HEK293 (cell line): Measurements from ENCODE around the gene ITPR2.
A peak's percentile ranks its signal among the peaks of the same experiment; 100 is the strongest.

ENCODE experiments used
- CTCF ChIA-PET: fragments of 350-600 bp; formaldehyde crosslinking; extraction: SDS; loops from one replicate; lab custom pipeline; 2021; ENCODE audit warnings: antibody characterized with exemption; lab: Yijun Ruan, JAX
- POLR2A ChIA-PET: fragments of 300-600 bp; formaldehyde crosslinking; extraction: SDS; loops from one replicate; lab custom pipeline; 2020; ENCODE audit warnings: antibody characterized with exemption, inconsistent platforms; lab: Yijun Ruan, JAX
- H3K27ac ChIP-seq: fragments of 200-500 bp; sonication (Bioruptor generic); 2 replicates; pipeline ENCODE4 v1.5.1; 2014; ENCODE audit warnings: low read depth, low read length, control low read depth, inconsistent platforms; ENCODE audit errors: extremely low read depth
- H3K36me3 ChIP-seq, 2 experiments: fragments of 200-500 bp in 1 of 2; sonication (Bioruptor generic) in 1 of 2; 1 replicate in 1 of 2; 2 replicates in 1 of 2; pipeline ENCODE4 v1.5.1; 2014 to 2017; ENCODE audit warnings: inconsistent platforms in 2 of 2, low read length in 2 of 2; ENCODE audit not compliant: control insufficient read depth in 2 of 2, insufficient read depth in 1 of 2
- H3K4me1 ChIP-seq: fragments of 200-500 bp; sonication (Bioruptor generic); 2 replicates; pipeline ENCODE4 v1.5.1; 2014; ENCODE audit warnings: mild to moderate bottlenecking, low read length, inconsistent platforms; ENCODE audit not compliant: control insufficient read depth, insufficient read depth
- H3K4me3 ChIP-seq: 2 replicates; pipeline ENCODE4 v1.5.1; 2011; ENCODE audit warnings: low read depth, mild to moderate bottlenecking, control low read depth, low read length, moderate library complexity
- H3K9me3 ChIP-seq: fragments of 200-500 bp; sonication (Bioruptor generic); 2 replicates; pipeline ENCODE4 v1.5.1; 2014; ENCODE audit warnings: low read depth, low read length, inconsistent platforms; ENCODE audit not compliant: control insufficient read depth, insufficient read depth
- BCL11B ChIP-seq: fragments of 450-650 bp; formaldehyde crosslinking; IDR thresholded peaks from 2 replicates; pipeline ENCODE4 v1.5.1; 2016; ENCODE audit warnings: low read depth, missing biosample characterization, missing genetic modification characterization
- GLI4 ChIP-seq: fragments of 450-650 bp; formaldehyde crosslinking; IDR thresholded peaks from 2 replicates; pipeline ENCODE4 v1.5.1; 2016; ENCODE audit warnings: missing biosample characterization, missing genetic modification characterization
- HOXA7 ChIP-seq: sonication (generic); formaldehyde crosslinking; IDR thresholded peaks from 2 replicates; pipeline ENCODE4 v1.8.1; 2022; ENCODE audit warnings: missing genetic modification reagents, borderline replicate concordance
- OSR2 ChIP-seq: fragments of 450-650 bp; formaldehyde crosslinking; IDR thresholded peaks from 2 replicates; pipeline ENCODE4 v1.5.1; 2016; ENCODE audit warnings: missing biosample characterization, missing genetic modification characterization
- SP7 ChIP-seq: fragments of 450-650 bp; formaldehyde crosslinking; IDR thresholded peaks from 2 replicates; pipeline ENCODE4 v1.5.1; 2016; ENCODE audit warnings: missing biosample characterization, missing genetic modification characterization
- ZBTB20 ChIP-seq: fragments of 450-650 bp; formaldehyde crosslinking; IDR thresholded peaks from 2 replicates; pipeline ENCODE4 v1.5.1; 2016; ENCODE audit warnings: missing biosample characterization, missing genetic modification characterization
- ZNF121 ChIP-seq: fragments of 450-650 bp; formaldehyde crosslinking; IDR thresholded peaks from 2 replicates; pipeline ENCODE4 v1.5.1; 2016; ENCODE audit warnings: missing biosample characterization, missing genetic modification characterization
- ZNF133 ChIP-seq: fragments of 450-650 bp; formaldehyde crosslinking; IDR thresholded peaks from 2 replicates; pipeline ENCODE4 v1.5.1; 2016; ENCODE audit warnings: missing biosample characterization, missing genetic modification characterization
- ZNF202 ChIP-seq: fragments of 450-650 bp; formaldehyde crosslinking; IDR thresholded peaks from 2 replicates; pipeline ENCODE4 v1.5.1; 2016; ENCODE audit warnings: missing biosample characterization, missing genetic modification characterization, borderline replicate concordance
- ZNF214 ChIP-seq: fragments of 450-650 bp; formaldehyde crosslinking; IDR thresholded peaks from 2 replicates; pipeline ENCODE4 v1.5.1; 2017; ENCODE audit warnings: missing biosample characterization, mild to moderate bottlenecking, missing genetic modification characterization, borderline replicate concordance
- ZNF239 ChIP-seq: fragments of 450-650 bp; formaldehyde crosslinking; IDR thresholded peaks from 2 replicates; pipeline ENCODE4 v1.5.1; 2016; ENCODE audit warnings: missing biosample characterization, missing genetic modification characterization
- ZNF416 ChIP-seq: fragments of 450-650 bp; formaldehyde crosslinking; IDR thresholded peaks from 2 replicates; pipeline ENCODE4 v1.5.1; 2016; ENCODE audit warnings: missing biosample characterization, missing genetic modification characterization
- ZNF530 ChIP-seq: fragments of 450-650 bp; formaldehyde crosslinking; IDR thresholded peaks from 2 replicates; pipeline ENCODE4 v1.5.1; 2016; ENCODE audit warnings: low read depth, missing biosample characterization, missing genetic modification characterization
- ZNF585B ChIP-seq: fragments of 450-650 bp; formaldehyde crosslinking; IDR thresholded peaks from 2 replicates; pipeline ENCODE4 v1.5.1; 2016; ENCODE audit warnings: missing biosample characterization, missing genetic modification characterization
- ZNF621 ChIP-seq: fragments of 450-650 bp; formaldehyde crosslinking; IDR thresholded peaks from 2 replicates; pipeline ENCODE4 v1.5.1; 2017; ENCODE audit warnings: missing biosample characterization, missing genetic modification characterization
- ZNF660 ChIP-seq: fragments of 450-650 bp; IDR thresholded peaks from 2 replicates; pipeline ENCODE4 v1.5.1; 2018; ENCODE audit warnings: missing biosample characterization, mild to moderate bottlenecking, missing genetic modification characterization
- ZNF776 ChIP-seq: fragments of 450-650 bp; formaldehyde crosslinking; IDR thresholded peaks from 2 replicates; pipeline ENCODE4 v1.5.0; 2017; ENCODE audit warnings: missing biosample characterization, missing genetic modification characterization, borderline replicate concordance
- TF ChIP-seq, protein P1 (sequence below): sonication (generic); formaldehyde crosslinking; IDR thresholded peaks from 2 replicates; pipeline ENCODE4 v1.8.1; 2022; ENCODE audit warnings: mild to moderate bottlenecking, moderate library complexity, missing genetic modification reagents
- TF ChIP-seq, protein P2 (sequence below): fragments of 450-650 bp; formaldehyde crosslinking; IDR thresholded peaks from 2 replicates; pipeline ENCODE4 v1.5.1; 2016; ENCODE audit warnings: missing biosample characterization, missing genetic modification characterization

The ITPR2 gene

DNA sequence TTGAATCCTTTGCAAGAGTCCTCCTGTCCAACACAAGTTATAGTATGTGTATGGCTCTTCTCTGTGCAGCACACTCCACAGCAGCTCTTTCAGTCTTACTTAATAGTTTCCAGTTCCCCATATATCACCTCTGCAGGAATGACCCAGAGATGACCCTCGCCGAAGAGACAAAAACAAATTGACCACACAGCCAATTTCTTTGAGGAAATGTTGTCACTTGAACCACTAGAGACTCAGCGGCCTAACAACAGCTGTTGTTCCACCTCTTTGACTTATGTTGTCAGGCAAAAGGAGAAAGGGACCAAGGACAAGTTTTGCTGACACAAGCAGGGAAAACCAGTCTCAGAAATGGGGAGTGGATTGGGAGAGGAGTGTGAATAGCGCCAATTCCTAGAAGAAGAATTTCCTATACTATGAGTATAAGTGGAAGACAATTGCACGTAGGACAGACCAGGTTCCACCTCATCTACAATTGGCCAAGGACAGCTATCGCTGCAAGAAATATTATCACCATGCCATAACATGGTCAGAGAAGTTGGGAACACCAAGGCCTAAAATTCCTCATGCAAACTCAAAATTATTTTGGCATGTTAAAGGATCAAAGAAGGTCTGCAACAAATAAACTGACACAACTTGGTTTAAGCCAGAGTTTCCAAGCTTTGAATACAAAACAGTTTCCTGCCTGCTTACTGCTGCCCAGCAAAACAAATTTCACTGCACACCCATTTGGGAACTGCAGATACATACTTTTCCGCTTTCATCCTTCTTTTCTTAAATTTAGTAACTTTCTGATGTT is 41.7 kb upstream of the ITPR2 start:
- no peak overlapping the region for H3K4me3 ChIP-seq
- no peak for TF ChIP-seq ZNF416
- TF ChIP-seq ZNF239 (tag by site-specific recombination) = peak; percentile 83; the same call in 1 of the 2 replicates
- TF ChIP-seq, protein P1, sequence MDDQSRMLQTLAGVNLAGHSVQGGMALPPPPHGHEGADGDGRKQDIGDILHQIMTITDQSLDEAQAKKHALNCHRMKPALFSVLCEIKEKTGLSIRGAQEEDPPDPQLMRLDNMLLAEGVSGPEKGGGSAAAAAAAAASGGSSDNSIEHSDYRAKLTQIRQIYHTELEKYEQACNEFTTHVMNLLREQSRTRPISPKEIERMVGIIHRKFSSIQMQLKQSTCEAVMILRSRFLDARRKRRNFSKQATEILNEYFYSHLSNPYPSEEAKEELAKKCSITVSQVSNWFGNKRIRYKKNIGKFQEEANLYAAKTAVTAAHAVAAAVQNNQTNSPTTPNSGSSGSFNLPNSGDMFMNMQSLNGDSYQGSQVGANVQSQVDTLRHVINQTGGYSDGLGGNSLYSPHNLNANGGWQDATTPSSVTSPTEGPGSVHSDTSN (CRISPR knock-in tag) = no peak
- TF ChIP-seq ZNF202 (tag by site-specific recombination) = no peak
- TF ChIP-seq GLI4 (tag by site-specific recombination) = no peak
- no peak for TF ChIP-seq ZBTB20 (tag by site-specific recombination)
- no peak for TF ChIP-seq ZNF776 (tag by site-specific recombination)
- no peak overlapping the region for H3K27ac ChIP-seq
- H3K36me3 ChIP-seq = no peaks in the 10 kb centered on the region
- H3K4me1 ChIP-seq = peaks cover 12% of the 10 kb centered on the region
- H3K9me3 ChIP-seq = no peaks in the 10 kb centered on the region
- ChIA-PET CTCF (interaction anchor here (0.6 to 3.8 kb wide), 3 partner anchors 11 to 45 kb away, joined by 3 to 26 read pairs (median 4); partner anchors contain the start of gene ITPR2), POLR2A (no interaction called here)

DNA sequence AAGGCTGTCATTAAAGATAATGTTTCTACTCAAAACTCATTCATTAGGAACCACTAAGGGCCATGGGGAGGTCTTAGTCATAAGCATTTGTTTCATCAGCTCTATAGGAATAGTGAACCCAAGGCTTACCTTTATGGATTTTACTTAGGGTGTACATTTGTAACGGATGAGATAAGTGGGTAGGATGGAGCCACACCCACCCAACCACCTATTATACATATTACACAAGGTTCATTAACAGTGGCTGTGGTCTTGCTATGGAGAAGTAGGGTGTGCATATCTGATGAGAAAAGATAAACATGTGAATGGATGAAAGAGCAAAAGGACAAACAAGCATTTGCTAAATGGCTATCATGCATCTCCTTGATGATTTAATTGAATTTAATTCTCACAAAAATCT is 39.6 kb upstream of the ITPR2 start:
- ChIA-PET CTCF (interaction anchor here (0.7 to 5.5 kb wide), 2 partner anchors 13 to 69 kb away, joined by 3 to 33 read pairs; no protein-coding TSS in a partner anchor), POLR2A (interaction anchor here (0.6 kb wide), 1 partner anchor 150 kb away, joined by 4 read pairs; no protein-coding TSS in a partner anchor)
- H3K36me3 ChIP-seq = no peaks in the 10 kb centered on the region
- no peak overlapping the region for H3K27ac ChIP-seq
- peak; percentile 67 for TF ChIP-seq SP7 (tag by site-specific recombination)
- TF ChIP-seq ZNF660 (tag by site-specific recombination) = no peak
- peak; percentile 53; the same call in 1 of the 2 replicates for TF ChIP-seq ZNF133
- H3K4me1 ChIP-seq = peaks cover 13% of the 10 kb centered on the region
- no peaks in the 10 kb centered on the region for H3K9me3 ChIP-seq
- H3K4me3 ChIP-seq = no peak overlapping the region

DNA sequence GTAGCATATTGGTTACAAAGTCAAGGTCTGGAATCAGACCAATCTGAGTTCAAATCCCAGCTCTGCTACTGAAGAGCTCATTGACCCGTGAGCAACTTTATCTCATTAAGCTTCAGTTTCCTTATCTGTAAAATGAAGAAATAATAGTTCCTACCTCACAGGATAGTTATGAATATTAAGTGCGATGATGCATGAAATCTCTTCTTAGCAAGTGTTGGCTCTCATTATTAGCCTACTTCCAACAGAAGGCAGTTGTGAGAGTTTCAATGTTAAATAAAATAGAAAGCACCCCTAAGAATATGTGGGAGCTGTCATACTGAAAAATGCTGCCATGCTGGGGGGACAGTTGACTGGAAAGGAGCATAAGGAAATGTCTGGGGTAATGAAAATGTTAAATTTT is 39.0 kb upstream of the ITPR2 start:
- TF ChIP-seq OSR2 (tag by site-specific recombination) (peak; percentile 37; the same call in 1 of the 2 replicates), ZNF214 (tag by site-specific recombination) (no peak)
- CTCF ChIA-PET = interaction anchor here (5.5 kb wide), 1 partner anchor 13 kb away, joined by 33 read pairs; no protein-coding TSS in a partner anchor
- H3K4me1 ChIP-seq = peaks cover 13% of the 10 kb centered on the region
- no peaks in the 10 kb centered on the region for H3K9me3 ChIP-seq
- no peak overlapping the region for H3K4me3 ChIP-seq
- POLR2A ChIA-PET = interaction anchor here (0.6 kb wide), 1 partner anchor 151 kb away, joined by 4 read pairs; no protein-coding TSS in a partner anchor
- H3K36me3 ChIP-seq = no peaks in the 10 kb centered on the region
- H3K27ac ChIP-seq = no peak overlapping the region

DNA sequence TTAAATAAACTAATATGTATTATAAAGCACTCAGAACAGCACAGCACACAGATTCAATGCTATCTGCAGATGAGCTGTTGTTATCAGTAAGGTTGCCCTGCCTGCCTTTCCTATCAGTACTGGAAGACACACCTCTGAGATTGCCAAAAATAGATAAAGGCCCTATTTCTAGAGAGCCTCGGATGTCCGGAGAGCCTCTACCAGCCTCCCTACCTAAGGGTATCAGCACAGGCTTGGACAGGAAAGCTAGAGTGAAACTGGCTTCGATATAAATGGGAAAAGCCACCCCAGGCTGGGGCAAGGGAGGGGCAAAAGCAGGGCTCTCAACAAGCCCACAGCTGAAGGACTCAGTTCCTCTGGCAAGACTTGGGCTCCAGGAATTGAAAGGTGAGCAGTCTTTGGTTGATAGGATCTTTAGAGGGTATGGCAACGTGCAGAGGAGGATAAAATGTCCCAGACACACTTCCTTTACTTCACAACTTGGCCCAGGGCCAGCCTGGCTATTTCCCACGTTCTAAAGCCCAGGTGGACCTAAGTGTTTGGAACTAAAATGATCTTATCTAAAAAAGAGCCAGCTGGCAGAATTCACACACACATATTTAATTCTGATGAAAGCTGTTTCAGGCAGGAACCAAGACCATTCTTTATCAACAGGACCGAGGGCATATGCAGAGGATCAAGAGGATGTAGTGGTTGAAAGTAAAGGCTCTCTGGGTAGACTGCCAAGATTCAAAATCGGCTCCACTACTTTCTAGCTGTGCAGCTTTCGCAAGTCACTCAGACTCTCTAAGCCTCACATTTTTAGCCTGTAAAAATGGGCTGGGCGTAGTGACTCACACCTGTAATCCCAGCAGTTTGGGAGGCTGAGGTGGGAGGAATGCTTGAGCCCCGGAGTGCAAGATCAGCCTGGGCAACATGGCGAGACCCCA is 37.8 kb upstream of the ITPR2 start:
- H3K4me1 ChIP-seq = peaks cover 13% of the 10 kb centered on the region
- H3K4me3 ChIP-seq = no peak overlapping the region
- no peaks in the 10 kb centered on the region for H3K36me3 ChIP-seq
- ChIA-PET POLR2A (interaction anchor here (0.9 kb wide), 1 partner anchor 39 kb away, joined by 3 read pairs; no protein-coding TSS in a partner anchor), CTCF (interaction anchor here (0.6 to 5.5 kb wide), 3 partner anchors 15 to 416 kb away, joined by 3 to 33 read pairs (median 4); no protein-coding TSS in a partner anchor)
- peak overlapping the region; percentile 34; the same call in 1 of the 2 replicates for H3K27ac ChIP-seq
- H3K9me3 ChIP-seq = no peaks in the 10 kb centered on the region
- TF ChIP-seq ZNF621 (tag by site-specific recombination) = no peak
- TF ChIP-seq ZNF530 (tag by site-specific recombination) = no peak
- peak; percentile 74 for TF ChIP-seq ZNF585B
- no peak for TF ChIP-seq HOXA7
- TF ChIP-seq, protein P2, sequence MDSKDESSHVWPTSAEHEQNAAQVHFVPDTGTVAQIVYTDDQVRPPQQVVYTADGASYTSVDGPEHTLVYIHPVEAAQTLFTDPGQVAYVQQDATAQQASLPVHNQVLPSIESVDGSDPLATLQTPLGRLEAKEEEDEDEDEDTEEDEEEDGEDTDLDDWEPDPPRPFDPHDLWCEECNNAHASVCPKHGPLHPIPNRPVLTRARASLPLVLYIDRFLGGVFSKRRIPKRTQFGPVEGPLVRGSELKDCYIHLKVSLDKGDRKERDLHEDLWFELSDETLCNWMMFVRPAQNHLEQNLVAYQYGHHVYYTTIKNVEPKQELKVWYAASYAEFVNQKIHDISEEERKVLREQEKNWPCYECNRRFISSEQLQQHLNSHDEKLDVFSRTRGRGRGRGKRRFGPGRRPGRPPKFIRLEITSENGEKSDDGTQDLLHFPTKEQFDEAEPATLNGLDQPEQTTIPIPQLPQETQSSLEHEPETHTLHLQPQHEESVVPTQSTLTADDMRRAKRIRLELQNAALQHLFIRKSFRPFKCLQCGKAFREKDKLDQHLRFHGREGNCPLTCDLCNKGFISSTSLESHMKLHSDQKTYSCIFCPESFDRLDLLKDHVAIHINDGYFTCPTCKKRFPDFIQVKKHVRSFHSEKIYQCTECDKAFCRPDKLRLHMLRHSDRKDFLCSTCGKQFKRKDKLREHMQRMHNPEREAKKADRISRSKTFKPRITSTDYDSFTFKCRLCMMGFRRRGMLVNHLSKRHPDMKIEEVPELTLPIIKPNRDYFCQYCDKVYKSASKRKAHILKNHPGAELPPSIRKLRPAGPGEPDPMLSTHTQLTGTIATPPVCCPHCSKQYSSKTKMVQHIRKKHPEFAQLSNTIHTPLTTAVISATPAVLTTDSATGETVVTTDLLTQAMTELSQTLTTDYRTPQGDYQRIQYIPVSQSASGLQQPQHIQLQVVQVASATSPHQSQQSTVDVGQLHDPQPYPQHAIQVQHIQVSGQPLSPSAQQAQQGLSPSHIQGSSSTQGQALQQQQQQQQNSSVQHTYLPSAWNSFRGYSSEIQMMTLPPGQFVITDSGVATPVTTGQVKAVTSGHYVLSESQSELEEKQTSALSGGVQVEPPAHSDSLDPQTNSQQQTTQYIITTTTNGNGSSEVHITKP = peak; percentile 50; the same call in 1 of the 2 replicates
- no peak for TF ChIP-seq ZNF239 (tag by site-specific recombination)
- TF ChIP-seq ZNF121 (tag by site-specific recombination) = no peak
- TF ChIP-seq BCL11B (tag by site-specific recombination) = no peak
